MM.1S (cell line): Measurements from ENCODE around the gene FKBP15.
"Not testable (repeated sequence)": the region's sequence is repeated elsewhere in the genome, so short reads cannot be mapped to it uniquely, and the experiment has no call there.

ENCODE experiments used
- DNase-seq: peaks from one replicate; pipeline ENCODE4 v3.0.0-alpha.2; 2015
- H2AFZ ChIP-seq: fragments of 300-600 bp; sonication (generic); 2 replicates; pipeline ENCODE4 v1.6.0; 2016; ENCODE audit warnings: antibody characterized with exemption, low read length
- H3F3A ChIP-seq: fragments of 300-600 bp; sonication (generic); 2 replicates; pipeline ENCODE4 v1.6.1; 2016; ENCODE audit warnings: mild to moderate bottlenecking, antibody characterized with exemption, low read length, moderate library complexity, mixed read lengths; ENCODE audit not compliant: insufficient read depth
- H3K27ac ChIP-seq: fragments of 300-600 bp; sonication (generic); 2 replicates; pipeline ENCODE4 v1.5.1; 2016; ENCODE audit warnings: mild to moderate bottlenecking, low read length
- H3K27me3 ChIP-seq: fragments of 300-600 bp; sonication (generic); replicated peaks from 2 replicates; pipeline ENCODE4 v1.6.0; 2016; ENCODE audit warnings: low read length; ENCODE audit not compliant: insufficient read depth
- H3K36me3 ChIP-seq: fragments of 300-600 bp; sonication (generic); replicated peaks from 2 replicates; pipeline ENCODE4 v1.6.1; 2016; ENCODE audit warnings: mild to moderate bottlenecking, low read length, mixed read lengths; ENCODE audit not compliant: insufficient read depth
- H3K4me1 ChIP-seq: fragments of 300-600 bp; sonication (generic); 2 replicates; pipeline ENCODE4 v1.6.1; 2016; ENCODE audit warnings: low read length, mixed read lengths
- H3K4me2 ChIP-seq: fragments of 300-600 bp; sonication (generic); 2 replicates; pipeline ENCODE4 v1.6.0; 2016; ENCODE audit warnings: low read depth, low read length
- H3K4me3 ChIP-seq: fragments of 300-600 bp; sonication (generic); 2 replicates; pipeline ENCODE4 v1.5.1; 2016; ENCODE audit warnings: low read length, mixed read lengths
- H3K79me2 ChIP-seq: fragments of 300-600 bp; sonication (generic); 2 replicates; pipeline ENCODE4 v1.6.1; 2016; ENCODE audit warnings: mixed run types, low read length, mixed read lengths
- H3K9ac ChIP-seq: fragments of 300-600 bp; sonication (generic); 2 replicates; pipeline ENCODE4 v1.6.1; 2016; ENCODE audit warnings: low read length, mixed read lengths
- H3K9me2 ChIP-seq: fragments of 300-600 bp; sonication (generic); replicated peaks from 2 replicates; pipeline ENCODE4 v1.6.1; 2016; ENCODE audit warnings: mild to moderate bottlenecking, low read length, mixed read lengths; ENCODE audit not compliant: insufficient read depth
- H3K9me3 ChIP-seq: fragments of 300-600 bp; sonication (generic); replicated peaks from 2 replicates; pipeline ENCODE4 v1.6.1; 2016; ENCODE audit warnings: mild to moderate bottlenecking, low read length, mixed read lengths; ENCODE audit not compliant: insufficient read depth
- H4K20me1 ChIP-seq: fragments of 300-600 bp; sonication (generic); 2 replicates; pipeline ENCODE4 v1.6.1; 2016; ENCODE audit warnings: mild to moderate bottlenecking, low read length, moderate library complexity, mixed read lengths; ENCODE audit not compliant: insufficient read depth
- CTCF ChIP-seq: fragments of 300-600 bp; sonication (generic); IDR thresholded peaks from 2 replicates; pipeline ENCODE4 v1.5.1; 2016; ENCODE audit warnings: antibody characterized with exemption, low read length, mixed read lengths
- EZH2 ChIP-seq: fragments of 300-600 bp; sonication (generic); optimal IDR thresholded peaks from 2 replicates; pipeline ENCODE3; 2017; ENCODE audit warnings: low read depth, mild to moderate bottlenecking, antibody characterized with exemption, low read length, mixed read lengths
- EZH2phosphoT487 ChIP-seq: fragments of 300-600 bp; sonication (generic); IDR thresholded peaks from 2 replicates; pipeline ENCODE4 v1.6.1; 2018; ENCODE audit warnings: antibody characterized with exemption, low read length

FKBP15 gene

DNA sequence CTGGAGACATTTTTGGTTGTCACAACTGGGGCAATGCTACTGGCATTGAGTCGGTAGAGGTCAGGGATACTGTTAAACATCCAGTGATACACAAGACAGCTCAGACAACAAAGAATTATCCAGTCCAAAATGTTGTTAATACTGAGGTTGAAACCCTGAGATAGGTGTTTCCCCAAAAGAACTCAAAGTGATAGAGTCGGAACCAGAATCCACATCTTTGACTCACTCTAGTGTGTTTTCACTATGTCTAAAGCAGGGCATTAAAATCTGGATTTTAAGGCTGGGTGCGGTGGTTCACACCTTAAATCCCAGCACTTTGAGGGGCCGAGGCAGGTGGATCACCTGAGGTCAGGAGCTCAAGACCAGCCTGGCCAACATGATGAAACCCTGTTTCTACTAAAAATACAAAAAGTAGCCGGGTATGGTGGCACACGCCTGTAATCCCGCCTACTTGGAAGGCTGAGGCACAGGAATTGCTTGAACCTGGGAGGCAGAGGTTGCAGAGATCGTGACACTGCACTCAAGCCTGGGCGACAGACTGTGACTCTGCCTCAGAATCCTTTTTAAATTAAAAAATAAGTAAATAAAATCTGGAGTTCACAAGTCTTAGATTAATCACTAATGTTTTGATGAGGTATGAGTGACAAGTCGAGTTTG is 17.3 kb upstream of the FKBP15 start:
- H3K4me3 ChIP-seq, result no peak overlapping the region
- TF ChIP-seq CTCF (no peak), EZH2 (no peak), EZH2phosphoT487 (no peak)
- no peaks in the 10 kb centered on the region for H3K79me2 ChIP-seq
- H3K4me1 ChIP-seq, result no peaks in the 10 kb centered on the region
- H3K9me3 ChIP-seq, result no peaks in the 10 kb centered on the region
- H4K20me1 ChIP-seq, result no peaks in the 10 kb centered on the region
- H3K27ac ChIP-seq, result no peak overlapping the region
- no peak overlapping the region for H2AFZ ChIP-seq
- no peak overlapping the region for H3K9ac ChIP-seq
- no peaks in the 10 kb centered on the region for H3K9me2 ChIP-seq
- no peaks in the 10 kb centered on the region for H3K27me3 ChIP-seq
- no peak for DNase-seq
- no peak overlapping the region for H3K4me2 ChIP-seq
- no peaks in the 10 kb centered on the region for H3K36me3 ChIP-seq
- no peaks in the 10 kb centered on the region for H3F3A ChIP-seq

DNA sequence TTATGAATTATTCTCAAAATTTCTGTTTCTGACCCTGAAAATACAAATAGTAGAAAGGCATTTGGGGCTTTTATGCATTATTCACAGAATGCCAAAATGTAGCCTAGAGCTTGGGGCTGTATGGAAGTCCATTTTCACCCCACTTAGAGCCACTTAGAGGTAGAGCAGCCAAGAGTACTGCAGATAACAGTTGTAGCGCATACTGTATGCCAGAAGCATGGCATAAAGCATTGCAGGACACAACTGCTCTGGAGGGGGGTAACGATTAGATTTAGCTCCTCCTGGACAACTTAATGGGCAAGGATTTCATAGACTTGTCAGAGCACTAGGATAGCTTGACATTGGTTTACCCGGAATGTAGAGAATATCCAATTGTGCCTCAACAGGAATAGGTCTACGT is 15.9 kb upstream of the FKBP15 start:
- Histone ChIP-seq H3K79me2 (no peaks in the 10 kb centered on the region), H3K27ac (no peak overlapping the region), H3K4me3 (no peak overlapping the region), H3K9me3 (no peaks in the 10 kb centered on the region), H3K4me2 (no peak overlapping the region), H3K36me3 (no peaks in the 10 kb centered on the region), H3K9ac (no peak overlapping the region), H3K9me2 (no peaks in the 10 kb centered on the region), H3F3A (no peaks in the 10 kb centered on the region), H3K4me1 (no peaks in the 10 kb centered on the region), H3K27me3 (no peaks in the 10 kb centered on the region), H2AFZ (no peak overlapping the region), H4K20me1 (no peaks in the 10 kb centered on the region)
- DNase-seq, result no peak
- TF ChIP-seq EZH2phosphoT487 (no peak), CTCF (no peak), EZH2 (no peak)

DNA sequence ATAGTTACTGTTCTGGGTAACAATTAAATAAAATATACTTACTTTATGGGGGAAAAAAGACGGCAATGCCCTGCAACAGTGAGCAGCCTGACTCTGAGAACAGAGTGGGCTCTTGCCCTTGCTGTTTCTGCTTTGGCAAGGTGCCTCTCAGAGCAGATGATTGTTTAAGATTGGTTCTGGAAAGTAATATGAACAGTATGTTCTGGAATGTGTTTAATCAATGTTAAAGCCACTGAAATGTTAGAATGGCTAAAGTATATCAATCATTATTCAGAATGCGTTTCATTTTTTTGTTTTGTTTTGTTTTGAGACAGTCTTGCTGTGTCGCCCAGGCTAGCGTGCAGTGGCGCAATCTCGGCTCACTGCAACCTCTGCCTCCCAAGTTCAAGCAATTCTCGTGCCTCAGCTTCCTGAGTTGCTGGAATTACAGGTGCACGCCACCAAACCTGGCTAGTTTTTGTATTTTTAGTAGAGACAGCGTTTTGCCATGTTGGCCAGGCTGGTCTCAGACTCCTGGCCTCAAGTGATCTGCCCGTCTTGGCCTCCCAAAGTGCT is 14.7 kb upstream of the FKBP15 start:
- DNase-seq, H3K79me2 ChIP-seq, H3K36me3 ChIP-seq, H3K27ac ChIP-seq, H3F3A ChIP-seq, H3K4me1 ChIP-seq, H3K9ac ChIP-seq, H4K20me1 ChIP-seq, H3K4me3 ChIP-seq, H3K4me2 ChIP-seq, H3K27me3 ChIP-seq, H2AFZ ChIP-seq, H3K9me3 ChIP-seq, H3K9me2 ChIP-seq: not testable (repeated sequence)

- Histone ChIP-seq H2AFZ (no peak overlapping the region), H3K4me2 (no peak overlapping the region), H3K9me2 (no peaks in the 10 kb centered on the region), H3K9ac (no peak overlapping the region), H4K20me1 (no peaks in the 10 kb centered on the region), H3K27ac (no peak overlapping the region), H3K79me2 (no peaks in the 10 kb centered on the region), H3F3A (no peaks in the 10 kb centered on the region), H3K36me3 (no peaks in the 10 kb centered on the region), H3K27me3 (no peaks in the 10 kb centered on the region), H3K4me1 (no peaks in the 10 kb centered on the region), H3K9me3 (no peaks in the 10 kb centered on the region), H3K4me3 (no peak overlapping the region)
- no peak for TF ChIP-seq CTCF
- TF ChIP-seq EZH2, result no peak
- no peak for TF ChIP-seq EZH2phosphoT487
- no peak for DNase-seq
Measured at GRCh38 chr9:113231701-113232100, 10.6 kb upstream of the FKBP15 start.
